ENCODE measurements around the gene HTRA3.

- TF ChIP-seq EZH2phosphoT487 (IDR thresholded peaks at IDR 0.05; ENCODE audit: low read depth, severe bottlenecking, unreplicated experiment) (no peak), CTCF (IDR thresholded peaks at IDR 0.05; ENCODE audit: poor library complexity) (no peak), EZH2 (IDR thresholded peaks at IDR 0.05; ENCODE audit: borderline replicate concordance) (no peak)
Measured at GRCh38 chr4:8328456-8328855, 58.9 kb downstream of the HTRA3 start.

All from hepatocyte (in vitro differentiated cells).